GM19193 (cell line): ENCODE measurements around the gene TCP11.

Experiments used
- POLR2A ChIP-seq: IDR thresholded peaks from 4 replicates; pipeline ENCODE4 v1.6.1; 2011; ENCODE audit not compliant: insufficient read depth, insufficient read length; ENCODE audit errors: extremely low read depth

The TCP11 gene

DNA sequence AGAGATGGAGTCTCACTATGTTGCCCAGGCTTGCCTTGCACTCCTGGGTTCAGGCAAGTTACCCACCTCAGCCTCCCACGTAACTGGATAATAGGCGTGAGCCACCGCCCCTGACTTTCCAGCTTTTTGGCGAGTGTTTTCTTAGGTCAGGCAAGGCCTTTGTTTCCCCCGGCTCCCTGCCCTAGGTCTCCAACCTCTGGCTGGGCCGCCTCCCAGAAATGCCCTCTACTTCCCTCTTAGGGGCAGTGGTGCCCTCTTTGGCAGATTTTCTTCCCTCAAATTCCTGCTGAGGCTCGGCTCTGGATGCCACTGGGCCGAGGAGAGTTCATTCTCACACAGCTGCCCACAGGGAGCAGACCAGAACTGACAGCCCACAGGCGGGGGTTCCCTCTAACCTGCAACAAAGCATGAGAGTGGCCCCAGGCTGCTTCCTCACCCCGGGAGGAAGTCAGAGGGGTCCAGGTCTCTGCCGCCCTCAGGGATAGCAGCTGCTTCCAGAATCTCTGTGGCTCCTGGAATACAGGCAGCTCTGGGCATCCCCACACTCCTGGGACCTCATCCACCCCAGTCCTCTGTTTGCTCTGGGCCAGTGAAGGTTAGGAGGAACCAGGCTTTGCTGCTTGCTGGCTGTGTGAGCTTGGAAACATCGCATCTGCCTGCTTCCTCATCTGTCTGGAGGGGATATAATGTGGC, 56.5 kb downstream of the TCP11 start:
- TF ChIP-seq POLR2A = no peak

DNA sequence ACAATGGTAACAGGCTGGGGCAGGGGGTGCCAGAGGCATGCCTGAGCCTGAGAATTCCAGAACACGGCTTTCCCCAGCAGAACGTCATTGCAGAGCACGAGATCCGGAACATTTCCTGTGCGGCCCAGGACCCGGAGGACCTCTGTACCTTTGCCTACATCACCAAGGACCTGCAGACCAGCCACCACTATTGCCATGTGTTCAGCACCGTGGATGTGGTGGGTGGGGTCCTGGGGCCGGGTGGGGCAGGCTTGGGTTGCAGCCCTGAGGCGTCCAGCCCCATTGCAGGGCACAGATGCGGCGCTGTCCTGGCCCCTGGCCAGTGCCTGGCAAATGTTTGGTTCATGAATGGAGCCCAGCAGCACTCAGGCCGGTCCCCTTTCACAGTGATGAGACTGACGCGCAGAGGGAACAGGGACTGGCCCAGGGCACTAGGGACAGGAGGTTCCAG, 57.1 kb downstream of the TCP11 start:
- no peak for TF ChIP-seq POLR2A

DNA sequence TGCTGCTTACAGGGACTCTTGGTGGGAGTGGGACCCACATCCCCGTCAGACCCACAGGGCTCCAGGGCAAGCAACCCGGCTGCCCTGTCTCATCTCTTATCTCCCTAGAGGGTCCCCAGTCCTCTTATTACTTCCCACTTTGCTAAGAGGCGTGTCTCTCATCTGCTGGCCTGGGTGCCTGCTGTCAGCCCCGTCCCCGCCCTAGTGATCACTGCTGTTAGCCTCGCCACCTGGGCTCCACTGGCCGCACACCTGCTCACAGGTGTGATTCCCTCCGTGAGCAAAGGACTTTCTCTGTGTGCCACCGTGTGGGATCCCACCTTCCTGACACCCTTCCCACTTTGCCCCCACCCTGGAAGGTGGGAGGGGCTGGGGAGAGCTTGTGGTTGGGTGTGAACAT, 57.6 kb downstream of the TCP11 start:
- no peak for TF ChIP-seq POLR2A

DNA sequence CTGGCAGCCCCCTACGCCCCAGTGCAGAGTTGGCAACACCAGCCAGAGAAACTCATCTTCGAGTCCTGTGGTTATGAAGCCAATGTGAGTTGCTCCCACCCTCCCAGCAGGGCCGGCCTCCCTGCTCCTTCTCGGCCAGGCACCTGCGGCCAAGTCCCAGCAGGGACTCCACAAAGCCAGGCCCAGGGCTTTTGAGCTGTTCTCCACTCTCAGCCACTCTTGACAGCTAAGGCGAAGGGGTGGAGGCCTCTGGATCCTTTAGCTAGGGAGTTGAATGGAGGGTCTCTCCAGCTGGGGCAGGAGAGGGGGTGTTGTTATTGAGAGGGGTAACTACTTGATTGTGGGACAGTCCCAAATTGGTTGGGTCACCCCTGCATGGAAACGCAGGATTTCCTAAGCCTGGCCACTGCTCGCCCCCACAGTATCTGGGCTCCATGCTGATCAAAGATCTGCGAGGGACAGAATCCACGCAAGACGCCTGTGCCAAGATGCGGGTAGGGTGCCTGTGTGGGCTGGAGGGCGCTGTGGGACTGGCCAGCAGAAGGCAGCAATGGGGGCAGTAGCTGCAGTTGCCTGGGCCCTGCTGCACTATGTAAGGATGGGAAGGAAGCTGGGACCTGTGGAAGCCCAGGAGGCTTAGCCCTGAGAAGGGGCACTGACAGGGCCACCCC, 58.3 kb downstream of the TCP11 start:
- no peak for TF ChIP-seq POLR2A

DNA sequence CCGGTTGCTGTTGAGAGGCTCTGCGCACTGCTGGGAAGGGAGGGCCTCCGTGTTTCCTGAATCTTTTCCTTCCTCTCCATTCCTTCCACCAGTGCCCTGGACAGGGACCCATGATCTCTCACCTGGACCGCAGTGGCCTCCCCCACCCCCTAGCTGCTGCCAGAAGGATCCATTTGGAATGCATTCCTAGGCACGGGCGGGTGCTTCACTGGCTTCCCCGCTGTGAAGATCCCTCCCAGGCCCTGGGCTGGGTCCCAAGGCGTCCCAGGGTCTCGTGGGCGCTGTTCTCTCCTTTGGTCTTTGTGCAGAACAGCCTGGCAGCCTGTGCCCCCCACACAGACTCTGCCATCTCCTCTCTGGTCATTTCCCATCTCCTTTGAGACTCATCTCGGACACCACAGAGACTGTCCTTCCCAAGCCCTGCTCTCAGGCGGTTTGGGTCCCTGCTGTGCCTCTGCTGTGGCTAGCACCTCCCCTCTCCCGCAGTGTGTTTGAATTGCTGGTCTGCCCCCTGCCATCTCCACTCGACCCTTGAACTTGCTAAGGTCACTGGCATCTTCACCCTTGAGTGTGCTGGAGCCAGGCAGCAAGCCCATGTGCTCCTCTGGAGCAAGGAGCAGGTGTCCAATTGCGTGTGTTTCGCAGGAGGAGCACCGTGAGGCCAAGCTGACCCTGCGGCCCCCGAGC, 59.0 kb downstream of the TCP11 start:
- no peak for TF ChIP-seq POLR2A

DNA sequence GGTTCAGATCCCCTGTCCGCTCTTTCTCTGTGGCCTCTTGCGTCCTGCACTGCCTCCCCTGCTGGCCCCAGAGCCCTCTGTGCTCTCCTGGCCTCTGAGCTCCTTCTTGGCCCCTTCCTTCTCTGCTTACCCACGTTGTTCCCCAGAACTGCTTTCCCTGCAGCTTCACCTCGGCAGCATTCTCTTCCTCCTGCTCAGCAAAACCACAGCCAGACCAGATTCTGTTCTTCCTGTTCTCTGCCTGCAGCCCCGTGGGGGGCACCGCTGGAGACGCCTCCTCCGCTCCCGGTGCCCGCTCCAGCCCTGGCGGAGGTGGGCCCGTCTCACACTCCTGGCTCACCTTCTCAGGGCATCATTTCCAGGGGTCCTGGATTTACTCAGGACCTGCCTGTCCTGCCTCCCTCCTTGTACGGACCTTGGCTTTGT, 59.7 kb downstream of the TCP11 start:
- TF ChIP-seq POLR2A = no peak

DNA sequence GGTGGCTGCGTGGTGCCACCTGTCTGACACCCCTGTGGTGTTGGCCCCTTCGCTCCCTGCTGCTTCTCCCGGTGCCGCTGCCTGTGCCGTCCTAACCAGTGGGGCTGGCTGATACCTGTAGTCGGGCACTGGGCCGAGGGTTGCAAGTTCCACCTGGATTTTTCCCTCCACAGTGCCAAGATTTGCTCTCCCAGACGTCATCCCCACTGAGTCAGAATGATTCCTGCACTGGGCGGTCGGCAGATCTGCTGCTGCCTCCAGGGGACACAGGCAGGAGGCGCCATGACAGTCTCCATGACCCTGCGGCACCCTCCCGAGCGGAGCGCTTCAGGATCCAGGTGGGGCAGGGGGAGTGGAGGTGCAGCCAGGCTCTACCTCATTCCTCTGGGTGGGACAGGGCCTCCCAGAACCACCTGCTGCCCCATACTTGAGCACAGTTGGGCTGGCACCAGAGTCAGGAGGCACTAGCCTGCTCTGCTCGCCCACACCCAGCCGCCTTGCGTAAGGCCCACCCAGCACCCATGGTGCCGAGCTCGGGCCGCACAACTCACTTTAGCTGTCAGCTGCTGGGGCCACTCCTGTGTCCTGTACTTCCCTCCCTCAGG, 60.2 kb downstream of the TCP11 start:
- no peak for TF ChIP-seq POLR2A

DNA sequence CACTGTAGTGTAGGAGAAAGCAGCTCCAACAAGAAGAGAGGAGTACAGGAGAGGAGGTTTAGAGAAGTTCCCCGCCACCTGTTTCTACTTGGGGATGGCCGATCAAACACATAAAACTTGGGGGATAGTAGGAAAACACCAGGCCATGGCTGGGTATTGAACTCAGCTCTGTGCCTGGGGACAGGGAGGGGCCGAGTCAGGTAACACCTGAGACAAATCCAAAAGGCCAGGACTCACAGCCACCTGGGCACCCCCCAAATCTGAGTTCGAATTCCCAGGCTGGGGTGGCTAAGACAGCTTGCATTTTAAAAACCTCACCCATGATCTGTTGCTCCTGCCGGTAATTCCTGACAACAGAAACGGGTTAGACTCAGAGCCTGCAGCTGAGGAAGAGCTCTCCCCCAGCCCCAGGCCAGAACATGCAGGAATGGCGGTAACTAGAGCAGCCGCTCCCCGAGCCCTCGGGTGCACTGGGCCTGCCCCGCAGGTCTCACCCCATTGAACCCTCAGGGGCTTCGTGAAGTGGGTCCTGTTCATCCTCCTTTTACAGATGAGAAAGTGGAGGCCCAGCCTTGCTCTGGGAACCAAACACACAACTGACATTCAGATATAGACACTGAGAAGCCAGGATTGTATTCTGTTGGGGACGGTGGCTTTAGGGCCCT, 61.0 kb downstream of the TCP11 start:
- TF ChIP-seq POLR2A = no peak

DNA sequence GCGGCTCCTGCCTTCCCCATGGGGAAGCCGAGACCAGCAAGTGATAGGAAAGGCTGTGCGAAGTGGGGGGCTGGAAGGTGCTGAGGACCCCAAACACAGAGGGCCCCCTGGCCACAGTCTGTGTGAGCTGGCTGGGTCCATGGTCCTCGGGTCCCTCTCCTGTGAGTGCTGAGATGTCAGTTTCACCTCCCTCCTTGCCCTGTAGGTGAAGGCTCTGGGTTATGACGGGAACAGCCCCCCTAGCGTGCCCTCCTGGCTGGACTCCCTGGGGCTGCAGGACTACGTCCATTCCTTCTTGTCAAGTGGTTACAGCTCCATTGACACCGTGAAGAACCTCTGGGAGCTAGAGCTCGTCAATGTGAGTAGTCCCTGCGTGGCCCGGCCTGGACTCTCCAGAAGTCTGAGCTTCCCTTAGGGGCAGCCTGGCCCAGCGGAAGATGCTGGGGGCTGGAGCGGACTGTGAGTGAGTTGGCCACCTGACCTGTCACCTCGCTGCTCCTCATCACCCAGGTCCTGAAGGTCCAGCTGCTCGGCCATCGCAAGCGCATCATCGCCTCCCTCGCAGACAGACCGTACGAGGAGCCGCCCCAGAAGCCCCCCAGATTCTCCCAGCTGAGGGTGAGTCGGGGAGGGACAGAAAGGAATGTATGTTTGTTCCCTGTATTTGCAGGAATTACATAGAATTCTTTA, 61.7 kb downstream of the TCP11 start:
- no peak for TF ChIP-seq POLR2A

DNA sequence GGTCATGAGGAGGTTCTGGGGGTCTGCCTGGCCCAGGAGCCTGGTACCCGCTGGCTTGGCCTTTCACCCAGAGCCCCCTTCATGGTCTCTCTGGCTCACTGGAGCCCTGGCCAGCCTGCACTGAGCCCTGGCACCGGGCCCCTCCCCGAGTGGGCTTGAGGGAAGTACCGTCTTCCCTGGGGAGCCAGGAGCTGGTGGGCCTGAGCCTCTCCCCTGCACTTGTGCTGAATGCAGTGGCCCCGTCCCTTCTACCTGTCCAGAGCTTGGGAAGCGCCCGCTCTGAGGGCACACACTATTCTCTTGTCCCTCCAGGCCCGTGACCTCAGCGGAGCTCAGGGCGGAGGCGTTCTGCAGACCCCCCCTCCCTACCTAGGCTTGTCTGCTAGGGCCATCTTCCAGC, 62.2 kb downstream of the TCP11 start:
- no peak for TF ChIP-seq POLR2A

DNA sequence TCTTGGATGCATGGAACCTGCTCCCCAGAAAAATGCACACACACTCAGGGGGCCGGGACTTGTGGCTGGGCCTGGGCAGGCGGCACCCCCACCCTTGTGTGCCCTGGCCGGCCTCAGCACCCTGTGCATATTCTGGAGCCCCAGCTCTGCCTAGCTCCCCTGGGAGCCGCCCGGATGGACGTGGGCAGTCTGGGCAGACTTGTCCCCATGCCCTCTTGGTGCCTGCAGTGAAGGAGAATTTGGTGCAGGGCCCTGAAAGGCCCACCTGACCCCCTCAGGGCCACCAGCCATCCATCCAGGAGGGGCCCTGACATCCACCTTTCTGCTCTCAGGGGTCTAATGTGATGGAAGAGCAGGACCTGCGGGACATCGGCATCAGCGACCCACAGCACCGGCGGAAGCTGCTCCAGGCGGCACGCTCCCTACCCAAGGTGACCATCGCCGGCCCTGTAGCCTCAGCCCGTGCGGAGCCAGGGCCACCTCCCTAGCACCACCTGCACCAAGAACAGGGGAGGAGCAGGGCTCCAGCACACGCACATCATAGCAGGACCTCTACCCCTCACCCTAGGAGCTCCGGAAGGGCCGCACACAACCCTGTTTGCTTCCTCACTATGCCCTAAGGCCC, 62.8 kb downstream of the TCP11 start:
- no peak for TF ChIP-seq POLR2A

DNA sequence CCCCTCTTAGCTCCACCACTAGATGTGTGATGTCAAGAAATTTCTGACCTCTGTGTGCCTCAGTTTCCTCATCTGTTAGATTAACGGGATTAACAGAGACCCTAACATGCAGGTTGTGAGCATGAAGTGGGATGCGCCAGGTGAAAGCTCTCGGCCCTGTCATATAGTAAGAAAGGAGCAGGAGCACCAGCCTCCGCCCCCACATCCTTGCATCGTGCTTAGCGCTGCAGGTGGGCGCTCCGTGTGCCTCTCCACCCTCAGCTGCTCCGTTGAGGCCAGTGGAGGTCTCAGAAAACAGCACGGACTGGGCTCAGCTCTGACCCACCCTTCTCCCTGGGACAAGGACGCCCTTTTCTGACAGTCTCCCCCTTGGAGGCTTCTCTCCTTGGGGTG, 63.4 kb downstream of the TCP11 start:
- no peak for TF ChIP-seq POLR2A

DNA sequence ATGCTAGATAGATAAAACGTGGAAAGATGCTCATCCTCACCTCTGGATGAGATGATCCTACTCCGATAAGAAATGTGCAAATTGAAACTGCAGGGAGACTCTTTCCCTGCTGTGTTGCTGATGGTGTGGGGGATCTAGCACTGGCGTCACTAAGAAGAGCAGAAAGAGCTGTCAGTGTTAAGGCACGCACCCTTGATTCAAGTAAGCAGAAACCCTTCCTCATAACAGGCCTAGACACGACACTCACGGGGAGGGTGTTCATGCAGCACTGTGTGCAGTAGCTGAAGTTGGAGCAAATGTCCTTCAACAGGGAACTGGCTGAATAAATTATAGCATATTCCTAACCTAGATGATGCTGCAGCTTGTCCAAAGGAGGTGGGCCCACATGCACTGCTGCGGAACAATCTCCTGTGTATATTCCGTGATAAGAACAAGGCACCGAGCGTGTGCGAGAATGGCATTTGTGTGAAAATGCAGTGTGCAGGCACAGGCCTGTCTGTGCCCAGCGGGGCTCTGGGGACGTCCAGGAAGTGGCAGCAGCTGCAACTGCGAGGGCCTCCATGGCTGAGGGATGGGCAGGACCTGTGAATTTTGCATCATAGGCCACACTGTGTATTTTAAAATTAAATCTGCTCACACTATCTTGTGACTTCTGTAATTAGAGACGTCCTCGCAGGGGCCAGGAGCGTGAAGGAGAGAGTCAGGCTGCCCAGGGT, 64.0 kb downstream of the TCP11 start:
- no peak for TF ChIP-seq POLR2A
